ENCODE measurements around the gene KTI12. TPM values are rescaled to one million over a fixed set of nuclear protein-coding genes. Genes with fewer than 3 reads are reported as not detected.
A peak's percentile ranks its signal among the peaks of the same experiment; 100 is the strongest.
"Not testable (repeated sequence)": the region's sequence is repeated elsewhere in the genome, so short reads cannot be mapped to it uniquely, and the experiment has no call there.

KTI12 gene
- total RNA-seq, 1 donor from 2014 or later: 8.6 TPM

- peak overlapping the region; percentile 92 for H3K4me3 ChIP-seq
- H3K36me3 ChIP-seq: peaks cover 9% of the 10 kb centered on the region
- H3K27me3 ChIP-seq (ENCODE audit: low read depth): no peaks in the 10 kb centered on the region
- no peaks in the 10 kb centered on the region for H3K9me3 ChIP-seq
- no peak overlapping the region for H3K27ac ChIP-seq
- DNase-seq: no peak
- TF ChIP-seq CTCF (IDR thresholded peaks at IDR 0.05): no peak
- intact Hi-C loops (cut with DNase I): no loop called here
- H3K4me1 ChIP-seq: peaks cover 34% of the 10 kb centered on the region
- no peak for ATAC-seq
Observed at GRCh38 chr1:52053862-52054261, 20.3 kb upstream of the KTI12 start.

GRCh38 chr1:52049337-52049736 is 15.7 kb upstream of the KTI12 start:
- H3K27ac ChIP-seq; intact Hi-C loops (cut with DNase I); H3K4me3 ChIP-seq; H3K36me3 ChIP-seq; H3K4me1 ChIP-seq; DNase-seq; ATAC-seq; H3K27me3 ChIP-seq (ENCODE audit: low read depth); H3K9me3 ChIP-seq: not testable (repeated sequence)

GRCh38 chr1:52045666-52046195 is 12.1 kb upstream of the KTI12 start:
- ATAC-seq; H3K4me1 ChIP-seq; H3K27me3 ChIP-seq (ENCODE audit: low read depth); H3K4me3 ChIP-seq; H3K36me3 ChIP-seq; H3K27ac ChIP-seq; DNase-seq; H3K9me3 ChIP-seq; intact Hi-C loops (cut with DNase I): not testable (repeated sequence)

GRCh38 chr1:52045236-52045635 is 11.6 kb upstream of the KTI12 start:
- H3K27me3 ChIP-seq (ENCODE audit: low read depth): no peaks in the 10 kb centered on the region
- no peak for TF ChIP-seq CTCF (IDR thresholded peaks at IDR 0.05)

GRCh38 chr1:52041551-52042185 is 8.1 kb upstream of the KTI12 start:
- no peak for DNase-seq
- Histone ChIP-seq H3K27ac (no peak overlapping the region), H3K4me3 (no peak overlapping the region), H3K4me1 (no peaks in the 10 kb centered on the region), H3K27me3 (ENCODE audit: low read depth) (no peaks in the 10 kb centered on the region), H3K36me3 (peaks cover 42% of the 10 kb centered on the region), H3K9me3 (no peaks in the 10 kb centered on the region)
- TF ChIP-seq CTCF (IDR thresholded peaks at IDR 0.05): no peak
- intact Hi-C loops (cut with DNase I): no loop called here
- no peak for ATAC-seq

More at GRCh38 chr1:52045236-52045635, 11.6 kb upstream of the KTI12 start:
- Histone ChIP-seq H3K4me1 (no peaks in the 10 kb centered on the region), H3K27ac (no peak overlapping the region), H3K36me3 (peaks cover 14% of the 10 kb centered on the region), H3K4me3 (no peak overlapping the region), H3K9me3 (no peaks in the 10 kb centered on the region)
- DNase-seq (no peak), ATAC-seq (no peak)
- intact Hi-C loops (cut with DNase I): no loop called here

GRCh38 chr1:52037909-52038308 is 4.3 kb upstream of the KTI12 start:
- H3K36me3 ChIP-seq: peaks cover 50% of the 10 kb centered on the region
- intact Hi-C loops (cut with DNase I): no loop called here

More at GRCh38 chr1:52037909-52038308, 4.3 kb upstream of the KTI12 start:
- TF ChIP-seq CTCF (IDR thresholded peaks at IDR 0.05): no peak
- Histone ChIP-seq H3K4me3 (no peak overlapping the region), H3K9me3 (no peaks in the 10 kb centered on the region), H3K4me1 (peaks cover 3% of the 10 kb centered on the region), H3K27ac (peak overlapping the region; percentile 42), H3K27me3 (ENCODE audit: low read depth) (no peaks in the 10 kb centered on the region)
- ATAC-seq: no peak
- DNase-seq: no peak
